ENCODE results near the gene TUBA4A.

Gene TUBA4A

DNA sequence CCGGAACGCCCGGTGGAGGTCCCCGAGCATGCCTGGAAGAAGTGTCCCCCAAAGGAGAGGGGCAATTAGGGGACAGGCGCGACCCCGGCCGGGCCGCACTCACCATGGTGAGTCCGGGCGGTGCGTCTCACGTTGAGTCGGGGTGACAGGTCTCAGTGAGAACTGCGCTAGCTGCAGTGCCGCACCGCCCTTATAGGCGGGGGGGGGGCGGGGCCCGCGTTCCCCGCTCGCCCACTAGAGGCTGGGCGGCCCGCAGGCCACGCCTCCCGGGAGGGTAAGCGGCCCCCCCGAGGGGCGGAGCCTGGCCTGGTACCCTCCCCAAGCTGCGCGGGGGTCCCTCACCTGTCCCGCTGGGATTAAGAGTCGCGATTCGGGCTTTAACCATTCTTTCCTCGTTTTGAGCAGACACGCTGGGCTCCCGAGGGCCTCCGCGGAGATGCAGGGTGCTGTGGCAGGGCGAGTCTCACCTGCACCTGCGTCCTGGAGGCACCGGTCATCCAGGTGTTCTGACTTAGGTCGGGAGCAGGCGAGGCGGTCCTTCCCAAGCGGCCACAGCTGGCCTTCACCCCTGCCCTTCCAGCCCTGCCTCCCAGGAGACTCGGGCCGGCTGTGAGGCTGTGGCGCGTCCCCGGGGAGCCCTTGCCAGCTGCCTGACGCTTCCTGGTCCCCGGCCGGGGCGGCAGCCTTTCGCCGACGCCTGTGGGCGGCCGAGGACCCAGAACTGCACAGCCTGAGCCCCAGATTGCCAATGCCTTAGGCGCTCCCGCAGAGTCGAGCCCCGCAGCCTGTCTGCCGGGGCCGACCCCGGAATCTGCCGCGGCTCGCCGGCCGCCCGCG lies at the start of gene TUBA4A (continued):
- TF ChIP-seq ZFP3 (tag by site-specific recombination; IDR thresholded peaks at IDR 0.05; ENCODE audit: low read depth) (no peak), ZNF530 (tag by site-specific recombination; IDR thresholded peaks at IDR 0.05; ENCODE audit: low read depth) (no peak), ZNF292 (tag by site-specific recombination; IDR thresholded peaks at IDR 0.05; ENCODE audit: borderline replicate concordance, low read depth) (no peak), FEZF1 (tag by site-specific recombination; IDR thresholded peaks at IDR 0.05) (no peak), BCL11A (tag by site-specific recombination; IDR thresholded peaks at IDR 0.05; ENCODE audit: low read depth) (0 out of 2 replicates have a peak, but pooled peaks have one; percentile 19), HOXA7 (CRISPR knock-in tag; IDR thresholded peaks at IDR 0.05; ENCODE audit: borderline replicate concordance) (no peak), ZNF654 (tag by site-specific recombination; IDR thresholded peaks at IDR 0.05; ENCODE audit: low read depth) (no peak), TRIM28 (IDR thresholded peaks at IDR 0.05; ENCODE audit: borderline replicate concordance, low read length) (no peak), SP7 (tag by site-specific recombination; IDR thresholded peaks at IDR 0.05) (no peak), ZNF16 (tag by site-specific recombination; IDR thresholded peaks at IDR 0.05; ENCODE audit: low read depth) (no peak), ZNF311 (tag by site-specific recombination; IDR thresholded peaks at IDR 0.05; ENCODE audit: borderline replicate concordance) (no peak), ZNF629 (tag by site-specific recombination; IDR thresholded peaks at IDR 0.05) (no peak), ZNF133 (tag by site-specific recombination; IDR thresholded peaks at IDR 0.05) (no peak)
- TF ChIP-seq, protein P1, sequence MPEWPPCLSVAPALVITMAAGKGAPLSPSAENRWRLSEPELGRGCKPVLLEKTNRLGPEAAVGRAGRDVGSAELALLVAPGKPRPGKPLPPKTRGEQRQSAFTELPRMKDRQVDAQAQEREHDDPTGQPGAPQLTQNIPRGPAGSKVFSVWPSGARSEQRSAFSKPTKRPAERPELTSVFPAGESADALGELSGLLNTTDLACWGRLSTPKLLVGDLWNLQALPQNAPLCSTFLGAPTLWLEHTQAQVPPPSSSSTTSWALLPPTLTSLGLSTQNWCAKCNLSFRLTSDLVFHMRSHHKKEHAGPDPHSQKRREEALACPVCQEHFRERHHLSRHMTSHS (tag by site-specific recombination; IDR thresholded peaks at IDR 0.05) = no peak
- TF ChIP-seq, protein P2, sequence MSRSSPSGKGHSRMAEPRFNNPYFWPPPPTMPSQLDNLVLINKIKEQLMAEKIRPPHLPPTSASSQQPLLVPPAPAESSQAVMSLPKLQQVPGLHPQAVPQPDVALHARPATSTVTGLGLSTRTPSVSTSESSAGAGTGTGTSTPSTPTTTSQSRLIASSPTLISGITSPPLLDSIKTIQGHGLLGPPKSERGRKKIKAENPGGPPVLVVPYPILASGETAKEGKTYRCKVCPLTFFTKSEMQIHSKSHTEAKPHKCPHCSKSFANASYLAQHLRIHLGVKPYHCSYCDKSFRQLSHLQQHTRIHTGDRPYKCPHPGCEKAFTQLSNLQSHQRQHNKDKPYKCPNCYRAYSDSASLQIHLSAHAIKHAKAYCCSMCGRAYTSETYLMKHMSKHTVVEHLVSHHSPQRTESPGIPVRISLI (tag by site-specific recombination; IDR thresholded peaks at IDR 0.05) = no peak
- TF ChIP-seq, protein P3, sequence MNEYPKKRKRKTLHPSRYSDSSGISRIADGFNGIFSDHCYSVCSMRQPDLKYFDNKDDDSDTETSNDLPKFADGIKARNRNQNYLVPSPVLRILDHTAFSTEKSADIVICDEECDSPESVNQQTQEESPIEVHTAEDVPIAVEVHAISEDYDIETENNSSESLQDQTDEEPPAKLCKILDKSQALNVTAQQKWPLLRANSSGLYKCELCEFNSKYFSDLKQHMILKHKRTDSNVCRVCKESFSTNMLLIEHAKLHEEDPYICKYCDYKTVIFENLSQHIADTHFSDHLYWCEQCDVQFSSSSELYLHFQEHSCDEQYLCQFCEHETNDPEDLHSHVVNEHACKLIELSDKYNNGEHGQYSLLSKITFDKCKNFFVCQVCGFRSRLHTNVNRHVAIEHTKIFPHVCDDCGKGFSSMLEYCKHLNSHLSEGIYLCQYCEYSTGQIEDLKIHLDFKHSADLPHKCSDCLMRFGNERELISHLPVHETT (tag by site-specific recombination; IDR thresholded peaks at IDR 0.05) = no peak

DNA sequence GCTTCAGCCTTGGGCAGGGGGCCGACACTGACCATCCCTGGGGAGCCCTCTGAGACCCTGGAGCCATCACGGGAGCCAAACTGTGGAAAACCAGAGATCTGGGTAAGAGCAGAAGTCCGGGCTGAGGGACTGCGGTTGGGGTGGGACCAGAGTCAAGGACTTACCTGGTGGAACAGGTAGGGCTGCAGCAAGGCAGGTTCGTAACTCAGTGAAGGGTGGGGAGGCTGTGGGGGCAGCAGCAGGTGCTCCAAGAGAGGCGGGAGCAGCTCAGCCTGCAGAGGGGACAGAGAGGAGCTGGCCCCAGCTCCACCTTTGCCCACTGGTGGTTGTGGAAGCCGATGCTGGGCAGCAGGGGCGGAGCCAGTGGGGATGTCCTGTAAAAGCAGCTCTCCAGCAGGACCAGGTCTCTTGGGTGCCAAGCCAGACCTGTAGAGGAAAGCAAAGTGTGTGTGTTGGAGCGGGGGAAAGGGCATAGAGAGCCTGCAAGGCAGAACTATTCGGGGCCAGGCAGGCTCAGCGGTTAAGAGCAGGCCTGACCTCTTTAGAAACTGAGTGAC lies 48.8 kb upstream of the TUBA4A start:
- no peak overlapping the region for H3K27ac ChIP-seq (ENCODE audit: extremely low read depth, low read depth, low read length)
- CTCF ChIA-PET = interaction anchor here (0.6 to 3.6 kb wide), 4 partner anchors 8 to 449 kb away, joined by 3 to 24 read pairs (median 6); partner anchors contain the start of gene NHEJ1
- no peak for TF ChIP-seq ZNF548 (tag by site-specific recombination; IDR thresholded peaks at IDR 0.05)
- TF ChIP-seq, protein P4, sequence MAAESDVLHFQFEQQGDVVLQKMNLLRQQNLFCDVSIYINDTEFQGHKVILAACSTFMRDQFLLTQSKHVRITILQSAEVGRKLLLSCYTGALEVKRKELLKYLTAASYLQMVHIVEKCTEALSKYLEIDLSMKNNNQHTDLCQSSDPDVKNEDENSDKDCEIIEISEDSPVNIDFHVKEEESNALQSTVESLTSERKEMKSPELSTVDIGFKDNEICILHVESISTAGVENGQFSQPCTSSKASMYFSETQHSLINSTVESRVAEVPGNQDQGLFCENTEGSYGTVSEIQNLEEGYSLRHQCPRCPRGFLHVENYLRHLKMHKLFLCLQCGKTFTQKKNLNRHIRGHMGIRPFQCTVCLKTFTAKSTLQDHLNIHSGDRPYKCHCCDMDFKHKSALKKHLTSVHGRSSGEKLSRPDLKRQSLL (tag by site-specific recombination; IDR thresholded peaks at IDR 0.05) = no peak
- no peak for TF ChIP-seq BCL11B (tag by site-specific recombination; IDR thresholded peaks at IDR 0.05; ENCODE audit: low read depth)
- TF ChIP-seq ZNF266 (tag by site-specific recombination; IDR thresholded peaks at IDR 0.05; ENCODE audit: low read depth) = no peak
- no peak overlapping the region for H3K4me3 ChIP-seq (ENCODE audit: low read depth, low read length)
- POLR2A ChIA-PET = no interaction called here
- H3K9me3 ChIP-seq (ENCODE audit: control insufficient read depth, insufficient read depth, low read depth, low read length) = no peaks in the 10 kb centered on the region
- no peaks in the 10 kb centered on the region for H3K4me1 ChIP-seq (ENCODE audit: control insufficient read depth, insufficient read depth, low read length)
- no peaks in the 10 kb centered on the region for H3K36me3 ChIP-seq (ENCODE audit: control insufficient read depth in 2 of 2, insufficient read depth in 1 of 2, low read length in 2 of 2)
